DMS 273 (cell line): ENCODE results near the gene ZER1.

Source experiments
- DNase-seq: peaks from one replicate; lab custom pipeline; 2025; ENCODE audit not compliant: unreplicated experiment; lab: John Stamatoyannopoulos, UW

Gene ZER1

DNA sequence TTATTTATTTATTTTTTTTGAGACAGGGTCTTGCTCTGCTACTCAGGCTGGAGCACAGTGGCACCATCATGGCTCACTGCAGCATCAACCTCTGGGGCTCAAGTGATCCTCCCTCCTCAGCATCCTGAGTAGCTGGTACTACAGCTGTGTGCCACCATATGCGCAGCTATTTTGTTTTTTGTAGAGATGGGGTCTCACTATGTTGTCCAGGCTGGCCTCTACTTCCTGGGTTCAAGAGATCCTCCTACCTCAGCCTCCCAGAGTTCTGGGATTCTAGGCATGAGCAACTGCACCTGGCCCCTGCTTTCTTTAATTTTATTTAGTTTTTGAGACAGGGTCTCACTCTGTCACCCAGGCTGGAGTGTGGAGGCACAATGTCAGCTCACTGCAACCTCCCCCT lies 28.3 kb downstream of the ZER1 start:
- no peak for DNase-seq

DNA sequence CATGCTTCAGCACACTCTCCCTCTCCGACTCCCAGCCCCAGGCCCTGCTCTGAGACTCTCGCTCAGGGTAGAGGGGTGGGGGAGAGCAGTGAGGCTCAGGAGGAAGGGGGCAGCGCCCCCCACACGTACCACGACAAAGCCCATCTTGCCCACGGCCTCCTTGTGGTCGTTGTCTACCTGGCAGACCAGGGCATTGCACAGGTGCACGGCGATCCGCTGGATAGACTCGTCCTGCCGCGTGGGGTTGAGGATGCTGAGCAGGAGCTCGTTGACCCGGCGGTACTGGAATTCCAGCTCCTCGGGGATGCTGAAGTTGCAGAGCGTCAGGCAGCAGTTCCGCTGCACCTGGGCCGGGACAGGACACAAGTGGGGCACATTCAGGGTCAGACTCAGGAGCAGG lies 29.3 kb downstream of the ZER1 start:
- no peak for DNase-seq

GRCh38 chr9:128735373-128735772 lies 36.4 kb downstream of the ZER1 start:
- DNase-seq = peak; percentile 44

GRCh38 chr9:128733256-128733655 lies 38.5 kb downstream of the ZER1 start:
- DNase-seq = peak; percentile 95

DNA sequence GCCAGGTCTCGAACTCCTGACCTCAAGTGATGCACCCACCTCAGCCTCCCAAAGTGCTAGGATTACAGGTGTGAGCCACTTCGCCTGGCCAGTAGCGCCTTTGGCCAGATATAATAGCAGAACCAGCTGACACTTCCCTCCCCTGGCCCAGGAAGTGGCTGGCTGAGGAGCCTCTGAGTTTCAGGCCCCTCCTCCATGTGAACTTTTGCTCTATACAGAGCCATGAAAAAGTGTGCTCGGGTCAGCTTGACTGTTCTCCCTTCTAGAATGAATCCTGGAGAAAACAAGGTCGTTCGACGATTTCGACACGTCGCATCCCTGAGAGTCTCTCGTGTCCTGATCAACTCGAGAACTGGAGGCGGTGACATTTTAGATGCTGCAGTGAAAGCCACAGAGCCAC lies 39.2 kb downstream of the ZER1 start:
- DNase-seq = no peak

- DNase-seq = no peak
These were observed 40.0 kb downstream of the ZER1 start for GRCh38 chr9:128731691-128732090.

- DNase-seq = no peak
These were observed 40.6 kb downstream of the ZER1 start for GRCh38 chr9:128731093-128731492.

DNA sequence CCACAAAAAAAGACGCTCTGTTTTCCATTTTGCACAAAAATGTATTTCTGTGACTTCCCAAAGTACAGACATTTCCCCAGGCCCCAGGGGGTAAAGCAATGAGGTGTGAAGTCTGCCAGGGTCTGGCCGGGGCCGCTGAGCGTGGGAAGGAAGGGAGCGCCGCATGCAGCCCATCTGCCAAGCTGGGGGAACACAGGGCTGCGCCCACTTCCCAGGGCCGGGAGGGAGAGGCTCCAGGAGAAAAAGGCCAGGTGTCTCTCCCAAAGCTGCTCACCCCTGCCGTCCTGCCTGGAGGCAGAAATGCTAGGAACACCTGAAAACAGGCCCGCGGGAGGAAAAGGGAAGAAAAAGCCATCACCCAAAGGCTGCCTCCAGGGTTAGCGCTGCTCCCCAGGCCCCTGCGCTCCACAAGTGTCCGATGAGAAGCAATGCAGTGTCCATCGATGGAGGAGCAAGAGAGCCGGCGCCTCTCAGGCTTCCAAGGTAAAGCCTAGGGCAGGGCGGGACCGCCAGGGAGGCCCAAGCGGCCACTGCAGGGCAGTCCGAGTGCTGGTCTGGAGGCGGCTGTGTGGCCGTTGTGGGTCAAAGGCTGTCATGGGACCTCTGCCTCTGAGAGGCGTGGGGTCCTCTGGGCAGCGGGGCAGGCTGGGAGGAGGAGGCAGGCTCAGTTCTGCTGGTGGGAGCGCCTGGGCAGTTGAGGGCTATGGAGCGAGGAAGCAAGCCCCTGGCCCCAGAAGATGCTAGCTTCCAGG lies 41.8 kb downstream of the ZER1 start:
- DNase-seq = peak; percentile 77

- DNase-seq = peak; percentile 87
These were observed 42.4 kb downstream of the ZER1 start for GRCh38 chr9:128729302-128729701.

- DNase-seq = no peak
These were observed 43.4 kb downstream of the ZER1 start for GRCh38 chr9:128728298-128728697.

GRCh38 chr9:128727640-128728248 lies 44.0 kb downstream of the ZER1 start:
- DNase-seq = no peak

DNA sequence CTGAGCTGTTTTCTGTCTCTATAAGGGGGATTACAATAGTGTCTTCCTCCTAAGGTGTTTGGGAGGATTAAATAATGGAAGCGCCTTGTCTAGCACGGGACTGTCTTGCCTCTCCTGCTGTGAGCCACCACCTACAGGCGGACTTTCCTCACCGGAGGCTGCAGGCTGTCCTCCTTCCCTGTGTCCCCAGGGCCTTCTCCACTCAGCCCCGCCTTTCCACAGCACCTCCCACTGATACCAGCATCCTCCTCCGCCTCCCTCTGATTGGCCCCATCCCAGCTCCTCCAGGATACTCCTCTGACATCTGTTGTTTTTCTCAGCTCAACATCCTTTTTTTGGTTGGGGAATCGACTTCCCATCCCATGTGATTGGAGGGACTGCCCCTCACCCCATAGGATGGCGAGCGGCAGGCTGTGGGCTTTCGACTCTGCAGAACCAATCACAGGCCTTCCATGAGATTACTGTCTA lies 46.9 kb downstream of the ZER1 start:
- peak; percentile 95 for DNase-seq

GRCh38 chr9:128723866-128724743 lies 47.6 kb downstream of the ZER1 start, which contains the start of gene ZDHHC12:
TSS of gene ZDHHC12 (minus strand) at chr9:128724127. CDS start at chr9:128724093, 34 bp downstream.
- DNase-seq = peak; percentile 99

- no peak for DNase-seq
These were observed 48.3 kb downstream of the ZER1 start for GRCh38 chr9:128723352-128723865.

GRCh38 chr9:128722380-128723351 lies 49.1 kb downstream of the ZER1 start:
- DNase-seq = no peak

DNA sequence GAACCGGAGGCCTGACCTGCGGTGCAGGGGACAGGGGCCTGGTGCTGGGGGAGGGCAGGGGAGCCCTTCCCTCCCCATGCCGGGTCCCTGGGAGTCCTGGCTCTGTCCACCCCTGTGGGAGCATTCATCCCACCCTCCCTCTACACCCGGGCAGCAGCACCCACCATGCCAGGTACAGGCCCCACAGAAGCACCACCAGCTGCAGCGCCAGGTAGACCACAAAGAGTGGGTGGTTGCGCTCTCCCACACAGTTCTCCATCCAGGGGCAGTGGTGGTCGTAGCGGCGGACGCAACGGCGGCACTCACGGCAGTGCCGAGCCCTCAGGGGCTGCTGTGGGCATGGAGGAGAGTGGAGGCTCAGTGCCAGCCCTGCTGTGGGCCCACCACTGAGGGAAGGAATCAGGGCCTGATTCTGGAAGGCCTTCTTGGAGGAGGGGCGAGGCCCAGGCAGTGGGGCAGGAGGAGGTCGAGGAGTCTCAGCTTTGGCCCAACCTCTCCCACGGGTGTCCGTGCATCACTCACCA lies 50.2 kb downstream of the ZER1 start:
- DNase-seq = no peak

DNA sequence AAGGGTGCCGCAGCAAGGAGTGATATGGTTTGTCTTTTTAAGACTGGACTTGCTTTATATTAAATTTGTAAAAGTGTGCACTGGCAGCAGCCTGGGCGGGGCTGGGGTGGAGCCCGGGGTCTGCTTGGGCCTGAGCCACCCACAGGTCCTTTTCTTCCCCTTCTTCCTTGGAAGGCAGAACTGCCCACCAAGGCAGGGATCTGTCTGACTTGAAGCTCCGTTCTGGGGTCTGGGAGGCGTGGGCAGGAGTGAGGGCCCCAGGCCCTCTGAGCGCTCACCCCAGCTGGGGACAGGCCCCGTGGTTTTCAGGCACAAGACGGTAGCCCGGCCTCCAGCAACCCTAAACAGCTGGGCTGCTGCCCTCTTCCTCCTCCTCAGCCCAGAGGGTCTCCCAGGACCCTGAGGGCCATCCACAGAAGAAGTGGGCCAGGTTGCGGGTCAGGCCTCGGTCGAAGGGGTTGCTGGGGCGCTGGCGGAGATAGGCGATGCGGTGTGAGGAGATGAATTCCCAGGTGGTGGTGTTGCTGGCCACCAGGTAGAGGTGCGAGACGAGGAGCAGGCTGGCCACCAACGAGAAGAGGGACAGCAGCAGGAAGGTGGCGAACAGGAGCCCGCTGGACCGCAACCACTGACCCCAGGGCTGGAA lies 50.8 kb downstream of the ZER1 start:
- DNase-seq = no peak

DNA sequence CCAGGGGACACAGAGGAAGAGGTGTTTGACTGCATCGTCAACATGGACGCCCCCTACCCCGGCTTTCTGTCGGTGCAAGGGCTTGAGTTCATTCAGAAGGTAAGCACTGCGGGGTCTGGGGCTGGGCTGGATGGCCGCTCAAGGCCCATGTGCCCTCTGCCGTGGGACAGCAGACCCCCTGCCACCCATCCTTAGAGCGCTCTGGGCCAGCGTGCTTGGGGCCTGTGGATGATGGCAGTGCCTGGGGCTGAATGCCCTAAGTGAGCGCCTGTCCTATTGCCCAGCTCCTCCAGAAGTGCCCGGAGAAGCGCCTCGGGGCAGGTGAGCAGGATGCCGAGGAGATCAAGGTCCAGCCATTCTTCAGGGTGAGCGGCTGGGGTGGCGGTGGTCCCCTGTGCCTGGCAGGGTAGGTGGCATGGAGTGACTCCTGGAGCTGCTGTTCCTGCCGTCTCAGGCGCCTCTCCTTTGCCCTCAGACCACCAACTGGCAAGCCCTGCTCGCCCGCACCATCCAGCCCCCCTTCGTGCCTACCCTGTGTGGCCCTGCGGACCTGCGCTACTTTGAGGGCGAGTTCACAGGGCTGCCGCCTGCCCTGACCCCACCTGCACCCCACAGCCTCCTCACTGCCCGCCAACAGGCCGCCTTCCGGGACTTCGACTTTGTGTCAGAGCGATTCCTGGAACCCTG lies 51.7 kb downstream of the ZER1 start:
- no peak for DNase-seq

DNA sequence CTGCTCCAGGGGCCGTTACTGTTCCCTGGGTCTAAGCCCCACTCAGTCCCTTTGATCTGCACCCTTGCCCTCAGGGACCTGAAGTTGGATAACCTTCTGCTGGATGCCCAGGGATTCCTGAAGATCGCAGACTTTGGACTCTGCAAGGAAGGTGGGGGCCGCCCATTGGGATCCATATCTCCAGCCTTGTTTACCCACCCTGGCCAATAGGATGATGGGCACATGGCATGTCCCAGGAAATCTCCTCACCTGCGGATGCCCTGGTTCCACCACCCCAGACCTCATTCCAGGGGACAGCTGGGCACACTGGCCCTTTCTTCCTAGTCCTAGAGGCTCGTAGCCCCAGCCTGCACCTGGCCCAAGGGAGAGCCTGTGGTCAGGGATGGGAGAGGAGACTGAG lies 53.3 kb downstream of the ZER1 start:
- DNase-seq = no peak
